Panc1 (cell line): Measurements from ENCODE around the gene PABPN1L. TPM values are rescaled to one million over a fixed set of nuclear protein-coding genes. Genes with fewer than 3 reads are reported as not detected.

Source experiments
- ATAC-seq: fragments of 200-7000 bp; cut with Tn5 transposase; 2 replicates; pipeline ENCODE4 v1.9.1; 2020; ENCODE audit warnings: mild to moderate bottlenecking, moderate library complexity
- BruUV-seq: library from RNA; stranded (reverse); fragments of 400-500 nt; replicated peaks from 2 replicates; lab custom pipeline; 2021; lab: Mats Ljungman, UMichigan
- CTCF ChIA-PET: fragments of 300-600 bp; sonication (Branson Sonifier 250); formaldehyde crosslinking; loops from one replicate; lab custom pipeline; 2022; ENCODE audit warnings: antibody characterized with exemption; lab: Charles Lee
- POLR2A ChIA-PET: fragments of 300-600 bp; sonication (Branson Sonifier 250); formaldehyde crosslinking; loops from one replicate; lab custom pipeline; 2022; ENCODE audit warnings: antibody characterized with exemption; lab: Charles Lee
- DNase-seq: peaks from one replicate; pipeline ENCODE4 v3.0.0-alpha.2; 2010; ENCODE audit warnings: low read depth, low spot score
- H3K27ac ChIP-seq: 2 replicates; pipeline ENCODE4 v1.5.1; 2011; ENCODE audit warnings: mild to moderate bottlenecking, low read length, inconsistent platforms
- H3K27me3 ChIP-seq: fragments of 200-500 bp; sonication (Bioruptor generic); 2 replicates; pipeline ENCODE4 v1.6.0; 2014; ENCODE audit warnings: low read length, inconsistent platforms; ENCODE audit not compliant: control insufficient read depth, insufficient read depth
- H3K36me3 ChIP-seq: fragments of 200-500 bp; sonication (Bioruptor generic); 2 replicates; pipeline ENCODE4 v1.5.1; 2014; ENCODE audit warnings: inconsistent platforms, mild to moderate bottlenecking, low read length, moderate library complexity; ENCODE audit not compliant: control insufficient read depth, insufficient read depth
- H3K4me1 ChIP-seq: 2 replicates; pipeline ENCODE4 v1.5.1; 2011; ENCODE audit warnings: inconsistent platforms, mild to moderate bottlenecking, low read length, moderate library complexity; ENCODE audit not compliant: control insufficient read depth, insufficient read depth
- H3K4me3 ChIP-seq, 2 experiments: 2 replicates each; pipeline ENCODE4 v1.5.1; 2011 to 2012; ENCODE audit warnings: low read depth in 2 of 2, low read length in 2 of 2, mild to moderate bottlenecking in 2 of 2, inconsistent platforms in 1 of 2, moderate library complexity in 1 of 2
- H3K9me3 ChIP-seq: fragments of 200-500 bp; sonication (Bioruptor generic); 2 replicates; pipeline ENCODE4 v1.5.1; 2014; ENCODE audit warnings: low read depth, mild to moderate bottlenecking, inconsistent platforms, low read length, moderate library complexity; ENCODE audit not compliant: control insufficient read depth, insufficient read depth
- CTCF ChIP-seq: fragments of 450-650 bp; IDR thresholded peaks from 2 replicates; pipeline ENCODE4 v1.5.1; 2017; ENCODE audit warnings: mild to moderate bottlenecking
- POLR2AphosphoS5 ChIP-seq: IDR thresholded peaks from 2 replicates; pipeline ENCODE4 v1.6.1; 2012; ENCODE audit warnings: mild to moderate bottlenecking, low read depth, low read length, moderate library complexity
- SIN3A ChIP-seq: IDR thresholded peaks from 2 replicates; pipeline ENCODE4 v1.6.1; 2012; ENCODE audit warnings: low read depth, mild to moderate bottlenecking, low read length, moderate library complexity, borderline replicate concordance; ENCODE audit not compliant: insufficient read depth
- TCF7L2 ChIP-seq: IDR thresholded peaks from 2 replicates; pipeline ENCODE4 v1.6.1; 2011; ENCODE audit warnings: mild to moderate bottlenecking, low read depth, low read length, inconsistent platforms
- in situ Hi-C: cut with HindIII; loops from 2 replicates; pipeline ENCODE4 v1.10.0; 2016; ENCODE audit warnings: low sequenced_read_pairs, low pct_unique_long_range_greater_than_20kb
- intact Hi-C: fragments of 100-400 bp; cut with micrococcal nuclease; formaldehyde crosslinking; loops from one replicate; pipeline ENCODE4 v1.10.0; 2022; ENCODE audit not compliant: unreplicated experiment
- total RNA-seq: library from RNA; stranded (reverse); gene quantifications from one replicate; pipeline ENCODE4 v1.2.1, GENCODE V29; 2021; ENCODE audit not compliant: unreplicated experiment
- TF ChIP-seq, protein P1 (sequence below), 2 experiments: IDR thresholded peaks; 2 replicates each; pipeline ENCODE4 v1.6.1; 2011 to 2012; ENCODE audit warnings: low read depth in 2 of 2, control low read depth in 1 of 2, low read length in 1 of 2, mild to moderate bottlenecking in 1 of 2, moderate library complexity in 1 of 2; ENCODE audit not compliant: insufficient read depth in 1 of 2

The PABPN1L gene
- total RNA-seq, 1 experiment from 2014 or later, result not detected

DNA sequence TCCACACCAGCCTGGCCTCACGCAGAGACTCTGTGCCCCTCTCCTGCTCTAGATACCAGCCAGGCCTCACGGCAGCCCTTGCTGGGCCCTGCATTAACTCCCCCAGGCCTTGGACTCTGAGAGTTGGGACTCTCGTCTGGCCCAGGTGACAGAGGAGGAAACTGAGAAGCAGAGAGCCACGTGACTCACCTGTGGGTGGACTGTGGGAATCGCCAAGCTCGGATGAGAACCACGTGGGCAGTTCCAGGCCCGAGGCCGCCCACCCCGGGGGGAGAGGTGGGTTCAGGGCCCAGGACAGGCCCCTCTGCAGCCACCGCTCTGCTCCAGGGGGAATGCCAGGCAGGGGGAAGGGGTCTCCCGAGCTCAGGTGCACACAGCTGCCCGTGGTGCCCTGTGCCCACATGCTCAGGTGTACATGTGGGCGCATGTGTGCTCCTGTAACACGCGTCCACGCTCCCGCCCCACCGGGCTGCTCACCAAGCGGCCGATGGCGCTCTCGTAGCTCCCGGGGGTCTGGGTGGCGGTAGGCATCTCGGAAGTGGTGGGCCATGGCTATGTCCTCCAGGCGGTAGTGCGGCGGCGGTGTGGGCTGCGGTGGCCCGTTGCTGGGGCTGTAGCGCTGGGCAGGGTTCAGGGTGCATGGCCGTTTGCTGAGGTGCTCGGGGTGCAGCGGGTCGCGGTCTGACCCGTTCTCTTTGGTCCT is 18.3 kb upstream of the PABPN1L start:
- H3K36me3 ChIP-seq, result no peaks in the 10 kb centered on the region
- DNase-seq (no peak), ATAC-seq (no peak)
- intact Hi-C loops (no loop called here), in situ Hi-C loops (no loop called here)
- H3K4me1 ChIP-seq, result peaks cover 7% of the 10 kb centered on the region
- no peak overlapping the region for H3K27ac ChIP-seq
- CTCF ChIA-PET, result no interaction called here
- no TSS peak for BruUV-seq
- POLR2A ChIA-PET, result no interaction called here
- H3K9me3 ChIP-seq, result no peaks in the 10 kb centered on the region
- no peaks in the 10 kb centered on the region for H3K27me3 ChIP-seq
- TF ChIP-seq TCF7L2 (no peak), SIN3A (no peak), POLR2AphosphoS5 (no peak), CTCF (no peak)
- TF ChIP-seq, protein P1, sequence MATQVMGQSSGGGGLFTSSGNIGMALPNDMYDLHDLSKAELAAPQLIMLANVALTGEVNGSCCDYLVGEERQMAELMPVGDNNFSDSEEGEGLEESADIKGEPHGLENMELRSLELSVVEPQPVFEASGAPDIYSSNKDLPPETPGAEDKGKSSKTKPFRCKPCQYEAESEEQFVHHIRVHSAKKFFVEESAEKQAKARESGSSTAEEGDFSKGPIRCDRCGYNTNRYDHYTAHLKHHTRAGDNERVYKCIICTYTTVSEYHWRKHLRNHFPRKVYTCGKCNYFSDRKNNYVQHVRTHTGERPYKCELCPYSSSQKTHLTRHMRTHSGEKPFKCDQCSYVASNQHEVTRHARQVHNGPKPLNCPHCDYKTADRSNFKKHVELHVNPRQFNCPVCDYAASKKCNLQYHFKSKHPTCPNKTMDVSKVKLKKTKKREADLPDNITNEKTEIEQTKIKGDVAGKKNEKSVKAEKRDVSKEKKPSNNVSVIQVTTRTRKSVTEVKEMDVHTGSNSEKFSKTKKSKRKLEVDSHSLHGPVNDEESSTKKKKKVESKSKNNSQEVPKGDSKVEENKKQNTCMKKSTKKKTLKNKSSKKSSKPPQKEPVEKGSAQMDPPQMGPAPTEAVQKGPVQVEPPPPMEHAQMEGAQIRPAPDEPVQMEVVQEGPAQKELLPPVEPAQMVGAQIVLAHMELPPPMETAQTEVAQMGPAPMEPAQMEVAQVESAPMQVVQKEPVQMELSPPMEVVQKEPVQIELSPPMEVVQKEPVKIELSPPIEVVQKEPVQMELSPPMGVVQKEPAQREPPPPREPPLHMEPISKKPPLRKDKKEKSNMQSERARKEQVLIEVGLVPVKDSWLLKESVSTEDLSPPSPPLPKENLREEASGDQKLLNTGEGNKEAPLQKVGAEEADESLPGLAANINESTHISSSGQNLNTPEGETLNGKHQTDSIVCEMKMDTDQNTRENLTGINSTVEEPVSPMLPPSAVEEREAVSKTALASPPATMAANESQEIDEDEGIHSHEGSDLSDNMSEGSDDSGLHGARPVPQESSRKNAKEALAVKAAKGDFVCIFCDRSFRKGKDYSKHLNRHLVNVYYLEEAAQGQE (IDR thresholded peaks at IDR 0.05; ENCODE audit: insufficient read depth in 1 of 2, low read depth in 2 of 2, low read length in 1 of 2), result no peak
- H3K4me3 ChIP-seq, result no peak overlapping the region

DNA sequence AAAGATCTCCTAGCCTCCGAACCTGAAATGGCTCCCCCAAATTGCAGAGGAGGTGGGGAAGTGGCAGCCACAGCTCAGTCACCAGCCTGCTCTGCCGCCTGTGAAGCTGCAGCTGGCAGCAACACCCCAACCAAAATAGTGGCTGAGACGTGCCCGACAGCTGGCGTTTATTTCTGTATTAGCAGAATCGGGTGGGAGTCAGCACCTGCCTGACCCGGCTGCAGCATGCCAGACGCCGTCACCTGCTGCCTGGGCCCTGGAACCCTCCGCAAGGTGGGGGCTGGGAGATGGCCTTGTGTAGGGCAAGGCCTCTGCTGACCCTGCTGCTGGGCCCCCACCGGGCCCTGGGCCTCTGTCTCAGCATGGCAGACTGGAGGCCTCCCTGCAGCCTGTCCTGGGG is 17.5 kb upstream of the PABPN1L start:
- no peaks in the 10 kb centered on the region for H3K27me3 ChIP-seq
- no TSS peak for BruUV-seq
- POLR2A ChIA-PET, result no interaction called here
- no peak overlapping the region for H3K4me3 ChIP-seq
- intact Hi-C loops (no loop called here), in situ Hi-C loops (no loop called here)
- CTCF ChIA-PET, result no interaction called here
- no peak overlapping the region for H3K27ac ChIP-seq
- no peaks in the 10 kb centered on the region for H3K9me3 ChIP-seq
- DNase-seq, result no peak
- ATAC-seq, result no peak
- peaks cover 7% of the 10 kb centered on the region for H3K4me1 ChIP-seq
- no peak for TF ChIP-seq CTCF
- TF ChIP-seq TCF7L2, result no peak
- TF ChIP-seq, protein P1 (IDR thresholded peaks at IDR 0.05; ENCODE audit: insufficient read depth in 1 of 2, low read depth in 2 of 2, low read length in 1 of 2), result no peak
- no peak for TF ChIP-seq POLR2AphosphoS5
- TF ChIP-seq SIN3A, result no peak
- no peaks in the 10 kb centered on the region for H3K36me3 ChIP-seq
